ENCODE data around the gene PABPN1L.

PABPN1L gene

GRCh38 chr16:88878967-88879787, 12.7 kb upstream of the PABPN1L start:
- H3K4me2 ChIP-seq (ENCODE audit: low read depth, low read length, poor library complexity, severe bottlenecking) = no peak overlapping the region
- H3K27ac ChIP-seq (ENCODE audit: low read depth, low read length) = no peak overlapping the region
- peaks cover 14% of the 10 kb centered on the region for H3F3A ChIP-seq (ENCODE audit: insufficient read depth)
- no peaks in the 10 kb centered on the region for H3K36me3 ChIP-seq (ENCODE audit: low read length)
- H3K9ac ChIP-seq (ENCODE audit: low read length) = no peak overlapping the region
- H3K27me3 ChIP-seq (ENCODE audit: low read length) = no peaks in the 10 kb centered on the region
- TF ChIP-seq EZH2phosphoT487 (conservative IDR thresholded peaks at IDR 0.05; ENCODE audit: low read length) = no peak
- TF ChIP-seq, protein P1, sequence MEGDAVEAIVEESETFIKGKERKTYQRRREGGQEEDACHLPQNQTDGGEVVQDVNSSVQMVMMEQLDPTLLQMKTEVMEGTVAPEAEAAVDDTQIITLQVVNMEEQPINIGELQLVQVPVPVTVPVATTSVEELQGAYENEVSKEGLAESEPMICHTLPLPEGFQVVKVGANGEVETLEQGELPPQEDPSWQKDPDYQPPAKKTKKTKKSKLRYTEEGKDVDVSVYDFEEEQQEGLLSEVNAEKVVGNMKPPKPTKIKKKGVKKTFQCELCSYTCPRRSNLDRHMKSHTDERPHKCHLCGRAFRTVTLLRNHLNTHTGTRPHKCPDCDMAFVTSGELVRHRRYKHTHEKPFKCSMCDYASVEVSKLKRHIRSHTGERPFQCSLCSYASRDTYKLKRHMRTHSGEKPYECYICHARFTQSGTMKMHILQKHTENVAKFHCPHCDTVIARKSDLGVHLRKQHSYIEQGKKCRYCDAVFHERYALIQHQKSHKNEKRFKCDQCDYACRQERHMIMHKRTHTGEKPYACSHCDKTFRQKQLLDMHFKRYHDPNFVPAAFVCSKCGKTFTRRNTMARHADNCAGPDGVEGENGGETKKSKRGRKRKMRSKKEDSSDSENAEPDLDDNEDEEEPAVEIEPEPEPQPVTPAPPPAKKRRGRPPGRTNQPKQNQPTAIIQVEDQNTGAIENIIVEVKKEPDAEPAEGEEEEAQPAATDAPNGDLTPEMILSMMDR (IDR thresholded peaks at IDR 0.05; ENCODE audit: insufficient read depth, low read length, poor library complexity, severe bottlenecking) = no peak
- no peak overlapping the region for H3K4me3 ChIP-seq (ENCODE audit: insufficient read depth, low read length, poor library complexity, severe bottlenecking)
- no peaks in the 10 kb centered on the region for H3K9me2 ChIP-seq (replicated peaks; ENCODE audit: insufficient read depth, low read length)
- no peaks in the 10 kb centered on the region for H4K20me1 ChIP-seq (ENCODE audit: low read depth, low read length)
- H3K79me2 ChIP-seq (ENCODE audit: insufficient read depth, low read length) = no peaks in the 10 kb centered on the region
- H3K9me3 ChIP-seq (ENCODE audit: insufficient read depth, low read length) = no peaks in the 10 kb centered on the region
- no peak overlapping the region for H2AFZ ChIP-seq (ENCODE audit: low read depth, low read length, severe bottlenecking)

- Histone ChIP-seq H3K79me2 (ENCODE audit: insufficient read depth, low read length) (no peaks in the 10 kb centered on the region), H3K9me3 (ENCODE audit: insufficient read depth, low read length) (no peaks in the 10 kb centered on the region), H4K20me1 (ENCODE audit: low read depth, low read length) (no peaks in the 10 kb centered on the region), H3K9me2 (replicated peaks; ENCODE audit: insufficient read depth, low read length) (no peaks in the 10 kb centered on the region), H3K9ac (ENCODE audit: low read length) (no peak overlapping the region), H3K36me3 (ENCODE audit: low read length) (no peaks in the 10 kb centered on the region), H3K4me3 (ENCODE audit: insufficient read depth, low read length, poor library complexity, severe bottlenecking) (no peak overlapping the region), H3K4me2 (ENCODE audit: low read depth, low read length, poor library complexity, severe bottlenecking) (no peak overlapping the region), H2AFZ (ENCODE audit: low read depth, low read length, severe bottlenecking) (no peak overlapping the region), H3K27ac (ENCODE audit: low read depth, low read length) (no peak overlapping the region), H3K27me3 (ENCODE audit: low read length) (no peaks in the 10 kb centered on the region), H3F3A (ENCODE audit: insufficient read depth) (peaks cover 14% of the 10 kb centered on the region)
- TF ChIP-seq, protein P1 (IDR thresholded peaks at IDR 0.05; ENCODE audit: insufficient read depth, low read length, poor library complexity, severe bottlenecking) = no peak
- no peak for TF ChIP-seq EZH2phosphoT487 (conservative IDR thresholded peaks at IDR 0.05; ENCODE audit: low read length)
These were observed 11.9 kb upstream of the PABPN1L start for GRCh38 chr16:88878356-88878755.

- TF ChIP-seq, protein P1 (IDR thresholded peaks at IDR 0.05; ENCODE audit: insufficient read depth, low read length, poor library complexity, severe bottlenecking) = no peak
- no peak for TF ChIP-seq EZH2phosphoT487 (conservative IDR thresholded peaks at IDR 0.05; ENCODE audit: low read length)
- H3K36me3 ChIP-seq (ENCODE audit: low read length) = no peaks in the 10 kb centered on the region
- no peak overlapping the region for H2AFZ ChIP-seq (ENCODE audit: low read depth, low read length, severe bottlenecking)
- no peaks in the 10 kb centered on the region for H4K20me1 ChIP-seq (ENCODE audit: low read depth, low read length)
- no peak overlapping the region for H3K27ac ChIP-seq (ENCODE audit: low read depth, low read length)
- H3K9me2 ChIP-seq (replicated peaks; ENCODE audit: insufficient read depth, low read length) = no peaks in the 10 kb centered on the region
- no peaks in the 10 kb centered on the region for H3K27me3 ChIP-seq (ENCODE audit: low read length)
- peaks cover 14% of the 10 kb centered on the region for H3F3A ChIP-seq (ENCODE audit: insufficient read depth)
- no peaks in the 10 kb centered on the region for H3K9me3 ChIP-seq (ENCODE audit: insufficient read depth, low read length)
- no peak overlapping the region for H3K4me2 ChIP-seq (ENCODE audit: low read depth, low read length, poor library complexity, severe bottlenecking)
- no peak overlapping the region for H3K4me3 ChIP-seq (ENCODE audit: insufficient read depth, low read length, poor library complexity, severe bottlenecking)
- H3K79me2 ChIP-seq (ENCODE audit: insufficient read depth, low read length) = no peaks in the 10 kb centered on the region
- H3K9ac ChIP-seq (ENCODE audit: low read length) = no peak overlapping the region
These were observed 11.3 kb upstream of the PABPN1L start for GRCh38 chr16:88877564-88878289.
